A549 (cell line): Measurements from ENCODE around the gene PACSIN1. TPM values are rescaled to one million over a fixed set of nuclear protein-coding genes. Genes with fewer than 3 reads are reported as not detected.

ENCODE experiments used
- ATAC-seq, 2 experiments: fragments of 200-7000 bp in 1 of 2; fragments of >200 bp in 1 of 2; cut with Nextera tagmentation in 1 of 2; cut with Tn5 transposase in 1 of 2; 3 replicates each; pipeline versions ENCODE4 v1.8.0 to v1.9.1; 2018 to 2020; ENCODE audit warnings: mild to moderate bottlenecking in 1 of 2, moderate library complexity in 1 of 2
- CTCF ChIA-PET: fragments of 300-600 bp; sonication (Branson Sonifier 250); formaldehyde crosslinking; extraction: SDS; loops from one replicate; lab custom pipeline; 2021; ENCODE audit warnings: antibody characterized with exemption, inconsistent platforms; lab: Yijun Ruan, JAX
- POLR2A ChIA-PET: fragments of 350-600 bp; formaldehyde crosslinking; extraction: SDS; loops from one replicate; lab custom pipeline; 2021; ENCODE audit warnings: antibody characterized with exemption, inconsistent platforms; lab: Yijun Ruan, JAX
- DNase-seq, 2 experiments: peaks; one replicate each; pipeline versions ENCODE4 v3.0.0 to v3.0.0-alpha.2; 2011 to 2016; ENCODE audit warnings: low read depth in 1 of 2, low spot score in 1 of 2
- FAIRE-seq: peaks from 2 replicates; lab custom pipeline; 2011; peaks lifted over from hg19 to GRCh38; lab: Jason Lieb, UNC
- H3K27ac ChIP-seq, 2 experiments: fragments of >200 bp; sonication (Bioruptor Twin); formaldehyde crosslinking; 3 replicates each; pipeline ENCODE4 v1.5.1; 2016 to 2017
- H3K4me1 ChIP-seq: fragments of >200 bp; sonication (Bioruptor Twin); formaldehyde crosslinking; 3 replicates; pipeline ENCODE4 v1.6.1; 2016
- H3K4me2 ChIP-seq: fragments of >200 bp; sonication (Bioruptor Twin); formaldehyde crosslinking; 3 replicates; pipeline ENCODE4 v1.6.1; 2016
- H3K4me3 ChIP-seq: fragments of >200 bp; sonication (Bioruptor Twin); formaldehyde crosslinking; 3 replicates; pipeline ENCODE4 v1.5.1; 2016
- H3K9me3 ChIP-seq: fragments of >200 bp; sonication (Bioruptor Twin); formaldehyde crosslinking; 3 replicates; pipeline ENCODE4 v1.6.1; 2016
- CBX8 ChIP-seq: fragments of 200-600 bp; sonication (generic); IDR thresholded peaks from 2 replicates; pipeline ENCODE4 v1.6.1; 2016
- JUNB ChIP-seq: fragments of >200 bp; sonication (Bioruptor Twin); formaldehyde crosslinking; IDR thresholded peaks from 2 replicates; pipeline ENCODE4 v1.6.1; 2016
- KDM1A ChIP-seq: fragments of 200-600 bp; sonication (generic); IDR thresholded peaks from 2 replicates; pipeline ENCODE4 v1.6.1; 2016; ENCODE audit warnings: low read depth, mild to moderate bottlenecking
- POLR2AphosphoS2 ChIP-seq: conservative IDR thresholded peaks from 2 replicates; pipeline ENCODE4 v1.6.1; 2012; ENCODE audit warnings: low read length, improper control_type of control experiment, inconsistent platforms
- TFCP2L1 ChIP-seq: fragments of 250-450 bp; sonication (Bioruptor Pico); IDR thresholded peaks from 2 replicates; pipeline ENCODE4 v1.5.0; 2021; ENCODE audit warnings: mild to moderate bottlenecking
- ZNF302 ChIP-seq: fragments of 250-450 bp; sonication (Bioruptor Pico); IDR thresholded peaks from 2 replicates; pipeline ENCODE4 v1.9.0; 2021; ENCODE audit warnings: inconsistent platforms, mild to moderate bottlenecking, moderate library complexity
- WGBS: methylation state at CpG from one replicate; pipeline ENCODE4 v1.1.6; 2017; ENCODE audit errors: missing lambda C conversion rate; 5-methylcytosine and 5-hydroxymethylcytosine counted together
- polyA plus RNA-seq, 4 experiments: library from polyadenylated mRNA; depleted of rRNA in 3 of 4; stranded (reverse); fragments of >200 nt; fragmentation: RNase III in 1 of 4; extraction: RNeasy Plus Mini Kit Qiagen cat#74134 plus additional on column Dnase treatment in 1 of 4; gene quantifications; 2 replicates in 3 of 4; 3 replicates in 1 of 4; pipeline ENCODE4 v1.2.3, GENCODE V29; 2011 to 2017
- TF ChIP-seq, protein P1 (sequence below): fragments of 200-600 bp; sonication (generic); IDR thresholded peaks from 2 replicates; pipeline ENCODE4 v1.6.1; 2016; ENCODE audit warnings: antibody characterized with exemption, mild to moderate bottlenecking, moderate library complexity
- TF ChIP-seq, protein P2 (sequence below): fragments of >200 bp; sonication (Bioruptor Twin); formaldehyde crosslinking; IDR thresholded peaks from 3 replicates; pipeline ENCODE4 v1.6.1; 2016
- TF ChIP-seq, protein P3 (sequence below): fragments of 150-350 bp; IDR thresholded peaks from 2 replicates; pipeline ENCODE4 v1.6.1; 2014; ENCODE audit warnings: low read depth, mild to moderate bottlenecking, low read length
- TF ChIP-seq, protein P4 (sequence below): fragments of 250-450 bp; sonication (Bioruptor Pico); IDR thresholded peaks from 2 replicates; pipeline ENCODE4 v1.5.0; 2021; ENCODE audit warnings: mild to moderate bottlenecking, moderate library complexity, borderline replicate concordance
- TF ChIP-seq, protein P5 (sequence below): IDR thresholded peaks from 2 replicates; pipeline ENCODE4 v1.6.1; 2012

Gene PACSIN1
- polyA plus RNA-seq, 2 of the 4 experiments (the other 2 are of a cell fraction), result 0.14 to 0.30 TPM

DNA sequence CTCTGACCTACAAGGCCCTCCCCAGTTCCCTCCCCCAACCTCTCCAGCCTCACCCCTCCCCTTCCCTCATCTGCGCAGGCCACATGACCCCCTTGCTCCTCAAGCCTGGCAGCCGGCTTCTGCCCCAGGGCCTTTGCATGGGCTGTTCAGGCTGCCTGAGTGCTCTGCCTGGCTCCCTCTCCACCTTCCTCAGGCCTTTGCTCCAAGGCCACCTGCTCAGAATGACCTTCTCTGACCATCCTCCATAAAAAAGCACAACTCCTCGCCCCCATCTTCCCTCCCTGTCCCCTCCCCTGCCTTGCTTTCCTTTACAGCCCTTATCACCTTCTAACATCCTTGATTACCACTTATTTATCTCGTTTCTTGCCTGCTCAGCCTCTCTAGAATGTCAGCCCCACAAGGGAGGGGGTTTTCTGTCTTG, 51.6 kb downstream of the PACSIN1 start (continued):
- TF ChIP-seq, protein P1, sequence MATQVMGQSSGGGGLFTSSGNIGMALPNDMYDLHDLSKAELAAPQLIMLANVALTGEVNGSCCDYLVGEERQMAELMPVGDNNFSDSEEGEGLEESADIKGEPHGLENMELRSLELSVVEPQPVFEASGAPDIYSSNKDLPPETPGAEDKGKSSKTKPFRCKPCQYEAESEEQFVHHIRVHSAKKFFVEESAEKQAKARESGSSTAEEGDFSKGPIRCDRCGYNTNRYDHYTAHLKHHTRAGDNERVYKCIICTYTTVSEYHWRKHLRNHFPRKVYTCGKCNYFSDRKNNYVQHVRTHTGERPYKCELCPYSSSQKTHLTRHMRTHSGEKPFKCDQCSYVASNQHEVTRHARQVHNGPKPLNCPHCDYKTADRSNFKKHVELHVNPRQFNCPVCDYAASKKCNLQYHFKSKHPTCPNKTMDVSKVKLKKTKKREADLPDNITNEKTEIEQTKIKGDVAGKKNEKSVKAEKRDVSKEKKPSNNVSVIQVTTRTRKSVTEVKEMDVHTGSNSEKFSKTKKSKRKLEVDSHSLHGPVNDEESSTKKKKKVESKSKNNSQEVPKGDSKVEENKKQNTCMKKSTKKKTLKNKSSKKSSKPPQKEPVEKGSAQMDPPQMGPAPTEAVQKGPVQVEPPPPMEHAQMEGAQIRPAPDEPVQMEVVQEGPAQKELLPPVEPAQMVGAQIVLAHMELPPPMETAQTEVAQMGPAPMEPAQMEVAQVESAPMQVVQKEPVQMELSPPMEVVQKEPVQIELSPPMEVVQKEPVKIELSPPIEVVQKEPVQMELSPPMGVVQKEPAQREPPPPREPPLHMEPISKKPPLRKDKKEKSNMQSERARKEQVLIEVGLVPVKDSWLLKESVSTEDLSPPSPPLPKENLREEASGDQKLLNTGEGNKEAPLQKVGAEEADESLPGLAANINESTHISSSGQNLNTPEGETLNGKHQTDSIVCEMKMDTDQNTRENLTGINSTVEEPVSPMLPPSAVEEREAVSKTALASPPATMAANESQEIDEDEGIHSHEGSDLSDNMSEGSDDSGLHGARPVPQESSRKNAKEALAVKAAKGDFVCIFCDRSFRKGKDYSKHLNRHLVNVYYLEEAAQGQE, result no peak

DNA sequence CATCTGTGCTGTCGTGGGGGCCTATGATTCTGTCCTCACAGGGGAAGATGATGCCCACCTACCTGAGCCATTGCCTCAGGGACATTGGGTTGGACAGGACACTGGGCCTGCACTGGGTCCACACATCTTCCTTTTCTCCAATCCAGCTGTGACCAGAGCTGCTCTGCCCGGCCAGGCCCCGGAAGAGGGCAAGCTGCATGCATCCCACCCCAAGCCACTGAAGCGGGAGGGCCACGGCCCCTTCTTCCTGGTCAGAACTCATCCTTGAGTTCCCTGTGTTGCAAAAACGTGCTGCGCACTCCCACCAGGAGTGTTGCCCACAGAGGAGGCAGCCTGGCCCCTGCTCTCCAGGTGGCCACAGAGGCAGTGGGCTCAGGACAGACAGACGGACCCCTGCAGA, 52.1 kb downstream of the PACSIN1 start:
- Histone ChIP-seq H3K4me3 (no peak overlapping the region), H3K27ac (no peak overlapping the region), H3K4me2 (no peak overlapping the region), H3K4me1 (no peaks in the 10 kb centered on the region)
- WGBS, result 100% methylated on average over 1 of the region's 8 CpGs
- CTCF ChIA-PET, result interaction anchor here (4.3 kb wide), 1 partner anchor 11 kb away, joined by 15 read pairs; no protein-coding TSS in a partner anchor
- DNase-seq (no peak), FAIRE-seq (no peak)
- TF ChIP-seq, protein P1, result no peak
- TF ChIP-seq KDM1A, result no peak
- no peak for TF ChIP-seq ZNF302 (CRISPR knock-in tag)
- no peak for TF ChIP-seq TFCP2L1 (CRISPR knock-in tag)
- TF ChIP-seq, protein P2, sequence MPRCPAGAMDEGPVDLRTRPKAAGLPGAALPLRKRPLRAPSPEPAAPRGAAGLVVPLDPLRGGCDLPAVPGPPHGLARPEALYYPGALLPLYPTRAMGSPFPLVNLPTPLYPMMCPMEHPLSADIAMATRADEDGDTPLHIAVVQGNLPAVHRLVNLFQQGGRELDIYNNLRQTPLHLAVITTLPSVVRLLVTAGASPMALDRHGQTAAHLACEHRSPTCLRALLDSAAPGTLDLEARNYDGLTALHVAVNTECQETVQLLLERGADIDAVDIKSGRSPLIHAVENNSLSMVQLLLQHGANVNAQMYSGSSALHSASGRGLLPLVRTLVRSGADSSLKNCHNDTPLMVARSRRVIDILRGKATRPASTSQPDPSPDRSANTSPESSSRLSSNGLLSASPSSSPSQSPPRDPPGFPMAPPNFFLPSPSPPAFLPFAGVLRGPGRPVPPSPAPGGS, result no peak
- TF ChIP-seq JUNB, result no peak
- TF ChIP-seq POLR2AphosphoS2, result no peak
- TF ChIP-seq, protein P3, sequence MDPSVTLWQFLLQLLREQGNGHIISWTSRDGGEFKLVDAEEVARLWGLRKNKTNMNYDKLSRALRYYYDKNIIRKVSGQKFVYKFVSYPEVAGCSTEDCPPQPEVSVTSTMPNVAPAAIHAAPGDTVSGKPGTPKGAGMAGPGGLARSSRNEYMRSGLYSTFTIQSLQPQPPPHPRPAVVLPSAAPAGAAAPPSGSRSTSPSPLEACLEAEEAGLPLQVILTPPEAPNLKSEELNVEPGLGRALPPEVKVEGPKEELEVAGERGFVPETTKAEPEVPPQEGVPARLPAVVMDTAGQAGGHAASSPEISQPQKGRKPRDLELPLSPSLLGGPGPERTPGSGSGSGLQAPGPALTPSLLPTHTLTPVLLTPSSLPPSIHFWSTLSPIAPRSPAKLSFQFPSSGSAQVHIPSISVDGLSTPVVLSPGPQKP, result no peak
- TF ChIP-seq, protein P4, sequence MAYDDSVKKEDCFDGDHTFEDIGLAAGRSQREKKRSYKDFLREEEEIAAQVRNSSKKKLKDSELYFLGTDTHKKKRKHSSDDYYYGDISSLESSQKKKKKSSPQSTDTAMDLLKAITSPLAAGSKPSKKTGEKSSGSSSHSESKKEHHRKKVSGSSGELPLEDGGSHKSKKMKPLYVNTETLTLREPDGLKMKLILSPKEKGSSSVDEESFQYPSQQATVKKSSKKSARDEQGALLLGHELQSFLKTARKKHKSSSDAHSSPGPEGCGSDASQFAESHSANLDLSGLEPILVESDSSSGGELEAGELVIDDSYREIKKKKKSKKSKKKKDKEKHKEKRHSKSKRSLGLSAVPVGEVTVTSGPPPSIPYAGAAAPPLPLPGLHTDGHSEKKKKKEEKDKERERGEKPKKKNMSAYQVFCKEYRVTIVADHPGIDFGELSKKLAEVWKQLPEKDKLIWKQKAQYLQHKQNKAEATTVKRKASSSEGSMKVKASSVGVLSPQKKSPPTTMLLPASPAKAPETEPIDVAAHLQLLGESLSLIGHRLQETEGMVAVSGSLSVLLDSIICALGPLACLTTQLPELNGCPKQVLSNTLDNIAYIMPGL (CRISPR knock-in tag), result no peak
- TF ChIP-seq, protein P5, sequence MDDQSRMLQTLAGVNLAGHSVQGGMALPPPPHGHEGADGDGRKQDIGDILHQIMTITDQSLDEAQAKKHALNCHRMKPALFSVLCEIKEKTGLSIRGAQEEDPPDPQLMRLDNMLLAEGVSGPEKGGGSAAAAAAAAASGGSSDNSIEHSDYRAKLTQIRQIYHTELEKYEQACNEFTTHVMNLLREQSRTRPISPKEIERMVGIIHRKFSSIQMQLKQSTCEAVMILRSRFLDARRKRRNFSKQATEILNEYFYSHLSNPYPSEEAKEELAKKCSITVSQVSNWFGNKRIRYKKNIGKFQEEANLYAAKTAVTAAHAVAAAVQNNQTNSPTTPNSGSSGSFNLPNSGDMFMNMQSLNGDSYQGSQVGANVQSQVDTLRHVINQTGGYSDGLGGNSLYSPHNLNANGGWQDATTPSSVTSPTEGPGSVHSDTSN, result no peak
- no peak for TF ChIP-seq CBX8
- TF ChIP-seq, all 56 proteins: peak for 0
- no peak for ATAC-seq
- POLR2A ChIA-PET, result no interaction called here
- no peaks in the 10 kb centered on the region for H3K9me3 ChIP-seq
